Kasumi-1 (cell line): ENCODE results near the gene TOP2A.
"Not testable (repeated sequence)": the region's sequence is repeated elsewhere in the genome, so short reads cannot be mapped to it uniquely, and the experiment has no call there.

Source experiments
- DNase-seq, 2 experiments: peaks; one replicate each; lab custom pipeline; 2025; lab: John Stamatoyannopoulos, UW

TOP2A gene

GRCh38 chr17:40376541-40376940, 41.2 kb downstream of the TOP2A start:
- not testable (repeated sequence) for DNase-seq

GRCh38 chr17:40375786-40376185, 41.9 kb downstream of the TOP2A start:
- DNase-seq = not testable (repeated sequence)

- DNase-seq = no peak
Measured at GRCh38 chr17:40374821-40375498, 42.7 kb downstream of the TOP2A start.

GRCh38 chr17:40373999-40374398, 43.7 kb downstream of the TOP2A start:
- DNase-seq = no peak

GRCh38 chr17:40373324-40373723, 44.4 kb downstream of the TOP2A start:
- DNase-seq = no peak

GRCh38 chr17:40372644-40373043, 45.1 kb downstream of the TOP2A start:
- not testable (repeated sequence) for DNase-seq

GRCh38 chr17:40372031-40372430, 45.7 kb downstream of the TOP2A start:
- no peak for DNase-seq

GRCh38 chr17:40371261-40371929, 46.3 kb downstream of the TOP2A start:
- DNase-seq = peak in 1 of 2 experiments; percentile 17

- no peak for DNase-seq
Measured at GRCh38 chr17:40369923-40370322, 47.8 kb downstream of the TOP2A start.

- DNase-seq = not testable (repeated sequence)
Measured at GRCh38 chr17:40367728-40368127, 50.0 kb downstream of the TOP2A start.

GRCh38 chr17:40366861-40367518, 50.7 kb downstream of the TOP2A start:
- DNase-seq = no peak

- no peak for DNase-seq
Measured at GRCh38 chr17:40366076-40366860, 51.4 kb downstream of the TOP2A start.

GRCh38 chr17:40364906-40365305, 52.8 kb downstream of the TOP2A start:
- no peak for DNase-seq

- no peak for DNase-seq
Measured at GRCh38 chr17:40364121-40364861, 53.4 kb downstream of the TOP2A start, which contains the start of gene GJD3. Gene GJD3, minus strand, starts transcription at chr17:40364737. Its CDS starts 922 bp downstream, at chr17:40363815.

GRCh38 chr17:40363111-40363827, 54.4 kb downstream of the TOP2A start:
- peak in 1 of 2 experiments; percentile 32 for DNase-seq

- DNase-seq = peak; percentile 70 to 76
Measured at GRCh38 chr17:40362696-40363110, 55.0 kb downstream of the TOP2A start.

- no peak for DNase-seq
Measured at GRCh38 chr17:40361925-40362695, 55.6 kb downstream of the TOP2A start.

GRCh38 chr17:40361063-40361924, 56.4 kb downstream of the TOP2A start:
- no peak for DNase-seq

- DNase-seq = no peak
Measured at GRCh38 chr17:40360091-40360490, 57.6 kb downstream of the TOP2A start.
